ENCODE data around the gene DDX43.

DDX43 gene

DNA sequence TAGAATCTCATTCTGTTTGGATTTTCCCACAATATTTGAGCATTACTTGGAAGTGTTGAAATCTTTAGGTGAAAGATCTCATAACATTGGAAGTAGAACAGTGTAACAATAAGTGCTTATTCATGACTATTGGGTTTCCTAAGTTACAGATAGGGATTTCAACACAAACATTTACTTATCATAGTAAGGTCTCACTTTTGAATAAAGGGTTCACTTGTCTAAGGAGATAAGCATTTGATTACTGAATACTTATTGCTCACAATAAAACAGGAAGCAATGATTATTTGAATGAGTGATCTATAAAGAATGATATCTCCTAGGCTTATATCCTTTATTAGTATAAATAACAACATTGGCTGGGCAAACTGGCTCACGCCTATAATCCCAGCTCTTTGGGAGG lies 14.8 kb downstream of the DDX43 start:
- H2BK15ac ChIP-seq (ENCODE audit: low read length): no peak overlapping the region
- H3K27ac ChIP-seq (replicated peaks; ENCODE audit: low read length): no peak overlapping the region
- no peak overlapping the region for H2AFZ ChIP-seq (ENCODE audit: low read length)
- peaks cover 0 to 4% (median 0%) of the 10 kb centered on the region in 3 experiments for H3K27me3 ChIP-seq (ENCODE audit: control insufficient read depth in 3 of 3, insufficient read depth in 3 of 3, low read depth in 1 of 3, low read length in 3 of 3)
- no peaks in the 10 kb centered on the region for H3K4me1 ChIP-seq (ENCODE audit: control insufficient read depth in 2 of 2, insufficient read depth in 1 of 2, low read depth in 1 of 2, low read length in 2 of 2)
- H3K4ac ChIP-seq (ENCODE audit: low read length): no peak overlapping the region
- H3K23ac ChIP-seq (ENCODE audit: low read depth, low read length, poor library complexity): no peak overlapping the region
- no CpG with 5 or more reads among the region's 1 CpG for WGBS, 2 donors (ENCODE audit: extremely low coverage in 2 of 2, insufficient read length in 2 of 2, insufficient replicate concordance in 1 of 2)
- no peak overlapping the region for H2BK120ac ChIP-seq (ENCODE audit: low read depth, low read length)
- H2BK5ac ChIP-seq (ENCODE audit: low read length): no peak overlapping the region
- DNase-seq (ENCODE audit: low spot score): no peak
- no peak overlapping the region for H2BK12ac ChIP-seq (ENCODE audit: low read length)
- H3K9me3 ChIP-seq (replicated peaks in 1 of 2; ENCODE audit: control insufficient read depth in 2 of 2, insufficient read depth in 1 of 2, low read depth in 1 of 2, low read length in 2 of 2): no peaks in the 10 kb centered on the region
- H2AK5ac ChIP-seq (ENCODE audit: low read depth, low read length): no peak overlapping the region
- H3K79me1 ChIP-seq (ENCODE audit: low read depth, low read length): no peaks in the 10 kb centered on the region
- H3K14ac ChIP-seq (ENCODE audit: low read length): no peak overlapping the region
- H4K8ac ChIP-seq (ENCODE audit: low read depth, low read length): no peak overlapping the region
- H3K4me3 ChIP-seq (ENCODE audit: low read length in 2 of 2): no peak overlapping the region
- no peak overlapping the region for H4K91ac ChIP-seq (ENCODE audit: low read depth, low read length, poor library complexity)
- no peak overlapping the region for H3K9ac ChIP-seq (ENCODE audit: low read depth, low read length, poor library complexity)
- H3K36me3 ChIP-seq (replicated peaks in 1 of 2; ENCODE audit: control insufficient read depth in 2 of 2, insufficient read depth in 2 of 2, low read length in 2 of 2): no peaks in the 10 kb centered on the region
- no peak overlapping the region for H3K4me2 ChIP-seq (ENCODE audit: insufficient read depth, low read length, poor library complexity, severe bottlenecking)
- H3K18ac ChIP-seq (ENCODE audit: low read length): no peak overlapping the region

DNA sequence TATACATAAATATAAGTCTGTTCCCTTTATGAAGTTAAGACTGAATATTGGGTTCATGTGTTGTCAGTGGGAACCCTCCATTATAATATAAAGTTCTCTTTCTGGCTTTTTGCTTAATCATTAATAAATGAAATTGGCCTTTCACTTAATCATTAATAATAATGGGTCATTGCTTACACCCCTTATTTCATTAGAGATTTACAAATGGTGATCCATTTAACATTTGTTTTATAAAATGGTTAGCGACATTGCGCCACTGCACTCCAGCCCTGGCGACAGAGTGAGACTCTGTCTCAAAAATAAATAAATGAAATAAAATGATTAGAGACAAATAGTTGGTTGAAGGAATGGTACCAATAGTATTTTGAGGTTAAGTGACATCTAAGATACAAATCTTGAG lies 18.5 kb downstream of the DDX43 start:
- Histone ChIP-seq H3K4me1 (ENCODE audit: control insufficient read depth in 2 of 2, insufficient read depth in 1 of 2, low read depth in 1 of 2, low read length in 2 of 2) (no peaks in the 10 kb centered on the region), H3K23ac (ENCODE audit: low read depth, low read length, poor library complexity) (no peak overlapping the region), H3K27ac (replicated peaks; ENCODE audit: low read length) (no peak overlapping the region), H4K91ac (ENCODE audit: low read depth, low read length, poor library complexity) (no peak overlapping the region), H3K9me3 (replicated peaks in 1 of 2; ENCODE audit: control insufficient read depth in 2 of 2, insufficient read depth in 1 of 2, low read depth in 1 of 2, low read length in 2 of 2) (no peaks in the 10 kb centered on the region), H3K18ac (ENCODE audit: low read length) (no peak overlapping the region), H2AK5ac (ENCODE audit: low read depth, low read length) (no peak overlapping the region), H2BK12ac (ENCODE audit: low read length) (no peak overlapping the region), H3K14ac (ENCODE audit: low read length) (no peak overlapping the region), H3K36me3 (replicated peaks in 1 of 2; ENCODE audit: control insufficient read depth in 2 of 2, insufficient read depth in 2 of 2, low read length in 2 of 2) (no peaks in the 10 kb centered on the region), H3K79me1 (ENCODE audit: low read depth, low read length) (no peaks in the 10 kb centered on the region), H4K8ac (ENCODE audit: low read depth, low read length) (no peak overlapping the region), H2AFZ (ENCODE audit: low read length) (no peak overlapping the region), H3K9ac (ENCODE audit: low read depth, low read length, poor library complexity) (no peak overlapping the region), H2BK15ac (ENCODE audit: low read length) (no peak overlapping the region), H3K4ac (ENCODE audit: low read length) (no peak overlapping the region), H3K4me2 (ENCODE audit: insufficient read depth, low read length, poor library complexity, severe bottlenecking) (no peak overlapping the region), H3K27me3 (ENCODE audit: control insufficient read depth in 3 of 3, insufficient read depth in 3 of 3, low read depth in 1 of 3, low read length in 3 of 3) (no peaks in the 10 kb centered on the region), H2BK5ac (ENCODE audit: low read length) (no peak overlapping the region), H3K4me3 (ENCODE audit: low read length in 2 of 2) (no peak overlapping the region), H2BK120ac (ENCODE audit: low read depth, low read length) (no peak overlapping the region)
- no CpG with 5 or more reads among the region's 3 CpGs for WGBS, 2 donors (ENCODE audit: extremely low coverage in 2 of 2, insufficient read length in 2 of 2, insufficient replicate concordance in 1 of 2)
- no peak for DNase-seq (ENCODE audit: low spot score)

- Histone ChIP-seq H3K27ac (replicated peaks; ENCODE audit: low read length) (no peak overlapping the region), H2BK12ac (ENCODE audit: low read length) (no peak overlapping the region), H2AFZ (ENCODE audit: low read length) (no peak overlapping the region), H3K27me3 (ENCODE audit: control insufficient read depth in 3 of 3, insufficient read depth in 3 of 3, low read depth in 1 of 3, low read length in 3 of 3) (no peaks in the 10 kb centered on the region), H3K36me3 (replicated peaks in 1 of 2; ENCODE audit: control insufficient read depth in 2 of 2, insufficient read depth in 2 of 2, low read length in 2 of 2) (no peaks in the 10 kb centered on the region), H3K4me1 (ENCODE audit: control insufficient read depth in 2 of 2, insufficient read depth in 1 of 2, low read depth in 1 of 2, low read length in 2 of 2) (no peaks in the 10 kb centered on the region), H2AK5ac (ENCODE audit: low read depth, low read length) (no peak overlapping the region), H3K14ac (ENCODE audit: low read length) (no peak overlapping the region), H2BK5ac (ENCODE audit: low read length) (no peak overlapping the region), H2BK15ac (ENCODE audit: low read length) (no peak overlapping the region), H3K9ac (ENCODE audit: low read depth, low read length, poor library complexity) (no peak overlapping the region), H4K91ac (ENCODE audit: low read depth, low read length, poor library complexity) (no peak overlapping the region), H3K4ac (ENCODE audit: low read length) (no peak overlapping the region), H2BK120ac (ENCODE audit: low read depth, low read length) (no peak overlapping the region), H3K4me2 (ENCODE audit: insufficient read depth, low read length, poor library complexity, severe bottlenecking) (no peak overlapping the region), H3K4me3 (ENCODE audit: low read length in 2 of 2) (no peak overlapping the region), H3K79me1 (ENCODE audit: low read depth, low read length) (no peaks in the 10 kb centered on the region), H3K18ac (ENCODE audit: low read length) (no peak overlapping the region), H4K8ac (ENCODE audit: low read depth, low read length) (no peak overlapping the region), H3K9me3 (replicated peaks in 1 of 2; ENCODE audit: control insufficient read depth in 2 of 2, insufficient read depth in 1 of 2, low read depth in 1 of 2, low read length in 2 of 2) (no peaks in the 10 kb centered on the region), H3K23ac (ENCODE audit: low read depth, low read length, poor library complexity) (no peak overlapping the region)
- DNase-seq (ENCODE audit: low spot score): no peak
- no CpG with 5 or more reads among the region's 11 CpGs for WGBS, 2 donors (ENCODE audit: extremely low coverage in 2 of 2, insufficient read length in 2 of 2, insufficient replicate concordance in 1 of 2)
These were observed 23.6 kb downstream of the DDX43 start for GRCh38 chr6:73418081-73418741.

DNA sequence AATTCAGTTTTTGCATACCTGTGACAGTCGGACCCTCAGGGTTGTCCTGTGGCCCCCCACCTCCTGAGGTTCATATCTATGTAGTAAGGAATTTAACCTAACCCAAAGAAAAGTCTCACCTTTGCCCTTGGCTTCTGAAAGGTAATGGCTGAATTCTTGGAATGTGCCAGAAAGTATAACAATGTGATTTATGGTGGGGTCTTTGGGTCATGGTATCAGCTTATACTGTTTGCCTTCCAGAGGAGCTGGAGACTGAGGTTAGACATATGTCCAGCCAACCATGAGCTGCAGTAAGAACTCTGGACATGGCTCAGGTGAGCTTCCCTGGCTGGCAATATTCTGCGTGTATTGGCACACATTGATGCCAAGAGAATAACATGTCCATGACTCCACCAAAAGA lies 26.9 kb downstream of the DDX43 start:
- Histone ChIP-seq H2BK15ac (ENCODE audit: low read length) (no peak overlapping the region), H3K18ac (ENCODE audit: low read length) (no peak overlapping the region), H2AK5ac (ENCODE audit: low read depth, low read length) (no peak overlapping the region), H2BK12ac (ENCODE audit: low read length) (no peak overlapping the region), H3K4me1 (ENCODE audit: control insufficient read depth in 2 of 2, insufficient read depth in 1 of 2, low read depth in 1 of 2, low read length in 2 of 2) (no peaks in the 10 kb centered on the region), H3K9ac (ENCODE audit: low read depth, low read length, poor library complexity) (no peak overlapping the region), H4K8ac (ENCODE audit: low read depth, low read length) (no peak overlapping the region), H3K36me3 (replicated peaks in 1 of 2; ENCODE audit: control insufficient read depth in 2 of 2, insufficient read depth in 2 of 2, low read length in 2 of 2) (no peaks in the 10 kb centered on the region), H3K14ac (ENCODE audit: low read length) (no peak overlapping the region), H4K91ac (ENCODE audit: low read depth, low read length, poor library complexity) (no peak overlapping the region), H3K4me2 (ENCODE audit: insufficient read depth, low read length, poor library complexity, severe bottlenecking) (no peak overlapping the region), H2AFZ (ENCODE audit: low read length) (no peak overlapping the region), H3K27ac (replicated peaks; ENCODE audit: low read length) (no peak overlapping the region), H3K79me1 (ENCODE audit: low read depth, low read length) (no peaks in the 10 kb centered on the region), H2BK5ac (ENCODE audit: low read length) (no peak overlapping the region), H3K4ac (ENCODE audit: low read length) (no peak overlapping the region), H3K9me3 (replicated peaks in 1 of 2; ENCODE audit: control insufficient read depth in 2 of 2, insufficient read depth in 1 of 2, low read depth in 1 of 2, low read length in 2 of 2) (no peaks in the 10 kb centered on the region), H3K4me3 (ENCODE audit: low read length in 2 of 2) (no peak overlapping the region), H2BK120ac (ENCODE audit: low read depth, low read length) (no peak overlapping the region), H3K27me3 (ENCODE audit: control insufficient read depth in 3 of 3, insufficient read depth in 3 of 3, low read depth in 1 of 3, low read length in 3 of 3) (no peaks in the 10 kb centered on the region), H3K23ac (ENCODE audit: low read depth, low read length, poor library complexity) (no peak overlapping the region)
- no peak for DNase-seq (ENCODE audit: low spot score)
- WGBS, 2 donors (ENCODE audit: extremely low coverage in 2 of 2, insufficient read length in 2 of 2, insufficient replicate concordance in 1 of 2): no CpG with 5 or more reads among the region's 2 CpGs
